Endothelial cell of umbilical vein (primary cell): ENCODE measurements around the gene MMP1. TPM values are rescaled to one million over a fixed set of nuclear protein-coding genes. Genes with fewer than 3 reads are reported as not detected.

Source experiments
- BruUV-seq: library from RNA; stranded (reverse); fragments of 400-500 nt; replicated peaks from 2 replicates; lab custom pipeline; 2021; lab: Mats Ljungman, UMichigan
- CTCF ChIA-PET: fragments of 300-600, 350-600 bp; sonication (Branson Sonifier 250); formaldehyde crosslinking; loops from one replicate; lab custom pipeline; 2021; ENCODE audit warnings: antibody characterized with exemption, inconsistent platforms; lab: Charles Lee
- POLR2A ChIA-PET: fragments of 300-600, 350-600 bp; sonication (Branson Sonifier 250); formaldehyde crosslinking; loops from one replicate; lab custom pipeline; 2021; ENCODE audit warnings: antibody characterized with exemption, inconsistent platforms; lab: Charles Lee
- DNase-seq: peaks from one replicate; pipeline ENCODE4 v3.0.0-alpha.2; 2011; ENCODE audit warnings: low read depth, low spot score
- FAIRE-seq: peaks from 2 replicates; lab custom pipeline; 2011; peaks lifted over from hg19 to GRCh38; lab: Jason Lieb, UNC
- H2AFZ ChIP-seq: 2 replicates; pipeline ENCODE4 v1.6.0; 2012; ENCODE audit warnings: low read depth, low read length, control low read depth, inconsistent platforms
- H3K27ac ChIP-seq: 2 replicates; pipeline ENCODE4 v1.5.1; 2011; ENCODE audit warnings: low read depth, mild to moderate bottlenecking, control low read depth, low read length, moderate library complexity; ENCODE audit not compliant: insufficient read depth
- H3K27me3 ChIP-seq, 2 experiments: 2 replicates each; pipeline versions ENCODE4 v1.6.0 to v1.6.1; 2011; ENCODE audit warnings: low read length in 2 of 2, mixed read lengths in 1 of 2; ENCODE audit not compliant: control insufficient read depth in 2 of 2, insufficient read depth in 2 of 2
- H3K36me3 ChIP-seq, 2 experiments: 2 replicates in 1 of 2; 3 replicates in 1 of 2; pipeline ENCODE4 v1.5.1; 2011; ENCODE audit warnings: low read length in 2 of 2, mild to moderate bottlenecking in 1 of 2, moderate library complexity in 1 of 2; ENCODE audit not compliant: control insufficient read depth in 2 of 2, insufficient read depth in 2 of 2; ENCODE audit errors: extremely low read depth in 1 of 2
- H3K4me1 ChIP-seq: 3 replicates; pipeline ENCODE4 v1.5.1; 2011; ENCODE audit warnings: mild to moderate bottlenecking, low read length; ENCODE audit not compliant: control insufficient read depth, insufficient read depth; ENCODE audit errors: extremely low read depth
- H3K4me2 ChIP-seq: 2 replicates; pipeline ENCODE4 v1.6.1; 2011; ENCODE audit warnings: low read length, control low read depth, mixed read lengths; ENCODE audit not compliant: insufficient read depth
- H3K4me3 ChIP-seq, 3 experiments: fragments of 200-600 bp in 1 of 3; sonication (generic), shearing (Covaris generic) in 1 of 3; replicated peaks in 1 of 3; 2 replicates each; pipeline ENCODE4 v1.5.1; 2011 to 2016; ENCODE audit warnings: control low read depth in 3 of 3, low read length in 3 of 3, mild to moderate bottlenecking in 2 of 3, inconsistent platforms in 1 of 3, low read depth in 1 of 3, moderate library complexity in 1 of 3; ENCODE audit not compliant: insufficient read depth in 1 of 3
- H3K79me2 ChIP-seq: 2 replicates; pipeline ENCODE4 v1.6.0; 2012; ENCODE audit warnings: low read length, inconsistent platforms; ENCODE audit not compliant: control insufficient read depth, insufficient read depth
- H3K9ac ChIP-seq: replicated peaks from 2 replicates; pipeline ENCODE3; 2011; ENCODE audit warnings: low read length, control low read depth; ENCODE audit not compliant: insufficient read depth; ENCODE audit errors: extremely low read depth
- H3K9me1 ChIP-seq: replicated peaks from 3 replicates; pipeline ENCODE4 v1.6.0; 2011; ENCODE audit warnings: mild to moderate bottlenecking, low read length; ENCODE audit not compliant: control insufficient read depth, insufficient read depth; ENCODE audit errors: extremely low read depth
- H3K9me3 ChIP-seq: replicated peaks from 2 replicates; pipeline ENCODE4 v1.5.1; 2012; ENCODE audit warnings: low read length, inconsistent platforms; ENCODE audit not compliant: control insufficient read depth, insufficient read depth
- H4K20me1 ChIP-seq: replicated peaks from 2 replicates; pipeline ENCODE3; 2011; ENCODE audit warnings: mild to moderate bottlenecking, low read length; ENCODE audit not compliant: control insufficient read depth, insufficient read depth; ENCODE audit errors: extremely low read depth
- EZH2 ChIP-seq: IDR thresholded peaks from 2 replicates; pipeline ENCODE4 v1.6.1; 2012; ENCODE audit warnings: borderline replicate concordance, low read depth, mild to moderate bottlenecking, moderate library complexity, low read length, inconsistent platforms; ENCODE audit not compliant: severe bottlenecking
- FOS ChIP-seq: IDR thresholded peaks from 2 replicates; pipeline ENCODE4 v1.6.1; 2011; ENCODE audit warnings: mild to moderate bottlenecking, low read length, moderate library complexity, borderline replicate concordance; ENCODE audit not compliant: insufficient read depth
- GATA2 ChIP-seq: IDR thresholded peaks from 2 replicates; pipeline ENCODE4 v1.7.0; 2011; ENCODE audit warnings: low read depth, mild to moderate bottlenecking, moderate library complexity, mixed read lengths, low read length; ENCODE audit not compliant: insufficient read length, insufficient read depth
- JUN ChIP-seq: IDR thresholded peaks from 2 replicates; pipeline ENCODE4 v1.6.1; 2011; ENCODE audit warnings: borderline replicate concordance, low read depth; ENCODE audit not compliant: insufficient read length, insufficient read depth
- MAX ChIP-seq: IDR thresholded peaks from 2 replicates; pipeline ENCODE4 v1.6.1; 2011; ENCODE audit not compliant: insufficient read depth, insufficient read length
- MYC ChIP-seq: IDR thresholded peaks from one replicate; pipeline ENCODE4 v1.6.1; 2011; ENCODE audit warnings: mild to moderate bottlenecking, low read depth, low read length
- POLR2A ChIP-seq: IDR thresholded peaks from 2 replicates; pipeline ENCODE4 v1.6.1; 2012; ENCODE audit warnings: low read depth, mild to moderate bottlenecking, control low read depth, low read length
- POLR2AphosphoS5 ChIP-seq: IDR thresholded peaks from 2 replicates; pipeline ENCODE4 v1.6.1; 2012; ENCODE audit warnings: low read depth, mild to moderate bottlenecking, control low read depth, low read length, moderate library complexity; ENCODE audit not compliant: insufficient read depth
- dilution Hi-C: fragments of 300-500 bp; cut with MboI; formaldehyde crosslinking; loops from one replicate; pipeline ENCODE4 v1.15.0; 2019; ENCODE audit warnings: low sequenced_read_pairs; ENCODE audit not compliant: extremely low pct_ligation_motif_present
- intact Hi-C: fragments of 100-400 bp; cut with micrococcal nuclease; formaldehyde crosslinking; loops from one replicate; pipeline ENCODE4 v1.10.0; 2022
- polyA plus RNA-seq, 4 experiments: library from polyadenylated mRNA; depleted of rRNA in 3 of 4; stranded (reverse) in 3 of 4; unstranded in 1 of 4; fragments of >200 nt; gene quantifications; 2 replicates each; pipeline versions ENCODE4 v1.2.1 to v1.2.3, GENCODE V29; 2011 to 2012; ENCODE audit warnings: missing spikeins in 1 of 4
- total RNA-seq: library from RNA; stranded (reverse); gene quantifications from 2 replicates; pipeline ENCODE4 v1.2.3, GENCODE V29; 2021
- TF ChIP-seq, protein P1 (sequence below), 2 donors: IDR thresholded peaks; 1 replicate in 1 of 2; 2 replicates in 1 of 2; pipeline ENCODE4 v1.5.1; 2011; ENCODE audit warnings: low read length in 2 of 2, mild to moderate bottlenecking in 2 of 2, moderate library complexity in 2 of 2, control low read depth in 1 of 2, inconsistent platforms in 1 of 2, low read depth in 1 of 2; ENCODE audit not compliant: insufficient read depth in 1 of 2; ENCODE audit errors: extremely low read depth in 1 of 2

MMP1 gene
- total and polyA plus RNA-seq, 2 donors (not counting 3 experiments of a cell fraction or from before 2014, with no cell fraction given), result 1.4 to 1,694 TPM

- no peaks in the 10 kb centered on the region for H3K4me1 ChIP-seq
- peaks cover 7 to 11% of the 10 kb centered on the region in 2 experiments for H3K27me3 ChIP-seq
- DNase-seq (no peak), FAIRE-seq (no peak)
- no peaks in the 10 kb centered on the region for H4K20me1 ChIP-seq
- H3K36me3 ChIP-seq, result no peaks in the 10 kb centered on the region
- no peaks in the 10 kb centered on the region for H3K9me1 ChIP-seq
- no peak overlapping the region for H3K9ac ChIP-seq
- intact Hi-C loops, result no loop called here
- H3K79me2 ChIP-seq, result no peaks in the 10 kb centered on the region
- no peak overlapping the region for H3K4me3 ChIP-seq
- no TSS peak for BruUV-seq
- dilution Hi-C loops, result no loop called here
- TF ChIP-seq JUN, result no peak
- no peak overlapping the region for H3K4me2 ChIP-seq
- ChIA-PET CTCF (interaction anchor here (1.0 to 2.4 kb wide), 6 partner anchors 8 to 85 kb away, joined by 3 to 9 read pairs (median 3); no protein-coding TSS in a partner anchor), POLR2A (no interaction called here)
- no peaks in the 10 kb centered on the region for H3K9me3 ChIP-seq
- no peak overlapping the region for H2AFZ ChIP-seq
- H3K27ac ChIP-seq, result no peak overlapping the region
These were observed 21.5 kb upstream of the MMP1 start for GRCh38 chr11:102819491-102819890.

- Histone ChIP-seq H3K4me3 (no peak overlapping the region), H3K4me1 (no peaks in the 10 kb centered on the region), H3K4me2 (no peak overlapping the region), H3K79me2 (no peaks in the 10 kb centered on the region), H2AFZ (no peak overlapping the region), H4K20me1 (no peaks in the 10 kb centered on the region), H3K9ac (no peak overlapping the region), H3K9me3 (no peaks in the 10 kb centered on the region), H3K27me3 (peaks cover 9 to 10% of the 10 kb centered on the region in 2 experiments), H3K9me1 (no peaks in the 10 kb centered on the region), H3K27ac (no peak overlapping the region), H3K36me3 (no peaks in the 10 kb centered on the region)
- TF ChIP-seq POLR2AphosphoS5 (no peak), POLR2A (no peak), MYC (no peak), MAX (no peak), EZH2 (no peak), JUN (no peak), FOS (no peak), GATA2 (no peak)
- TF ChIP-seq, protein P1, sequence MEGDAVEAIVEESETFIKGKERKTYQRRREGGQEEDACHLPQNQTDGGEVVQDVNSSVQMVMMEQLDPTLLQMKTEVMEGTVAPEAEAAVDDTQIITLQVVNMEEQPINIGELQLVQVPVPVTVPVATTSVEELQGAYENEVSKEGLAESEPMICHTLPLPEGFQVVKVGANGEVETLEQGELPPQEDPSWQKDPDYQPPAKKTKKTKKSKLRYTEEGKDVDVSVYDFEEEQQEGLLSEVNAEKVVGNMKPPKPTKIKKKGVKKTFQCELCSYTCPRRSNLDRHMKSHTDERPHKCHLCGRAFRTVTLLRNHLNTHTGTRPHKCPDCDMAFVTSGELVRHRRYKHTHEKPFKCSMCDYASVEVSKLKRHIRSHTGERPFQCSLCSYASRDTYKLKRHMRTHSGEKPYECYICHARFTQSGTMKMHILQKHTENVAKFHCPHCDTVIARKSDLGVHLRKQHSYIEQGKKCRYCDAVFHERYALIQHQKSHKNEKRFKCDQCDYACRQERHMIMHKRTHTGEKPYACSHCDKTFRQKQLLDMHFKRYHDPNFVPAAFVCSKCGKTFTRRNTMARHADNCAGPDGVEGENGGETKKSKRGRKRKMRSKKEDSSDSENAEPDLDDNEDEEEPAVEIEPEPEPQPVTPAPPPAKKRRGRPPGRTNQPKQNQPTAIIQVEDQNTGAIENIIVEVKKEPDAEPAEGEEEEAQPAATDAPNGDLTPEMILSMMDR (IDR thresholded peaks at IDR 0.05; ENCODE audit: extremely low read depth in 1 of 2, insufficient read depth in 1 of 2, low read depth in 1 of 2, low read length in 2 of 2), result no peak
- dilution Hi-C loops, result no loop called here
- intact Hi-C loops, result no loop called here
- POLR2A ChIA-PET, result no interaction called here
- CTCF ChIA-PET, result no interaction called here
- DNase-seq (no peak), FAIRE-seq (no peak)
- no TSS peak for BruUV-seq
These were observed 15.5 kb upstream of the MMP1 start for GRCh38 chr11:102813484-102813883.
